ENCODE results near the gene LMNA. TPM values are rescaled to one million over a fixed set of nuclear protein-coding genes. Genes with fewer than 3 reads are reported as not detected.
A peak's percentile ranks its signal among the peaks of the same experiment; 100 is the strongest.

Gene LMNA
- total RNA-seq, 4 donors from 2014 or later = 371 to 501 (median 419) TPM

DNA sequence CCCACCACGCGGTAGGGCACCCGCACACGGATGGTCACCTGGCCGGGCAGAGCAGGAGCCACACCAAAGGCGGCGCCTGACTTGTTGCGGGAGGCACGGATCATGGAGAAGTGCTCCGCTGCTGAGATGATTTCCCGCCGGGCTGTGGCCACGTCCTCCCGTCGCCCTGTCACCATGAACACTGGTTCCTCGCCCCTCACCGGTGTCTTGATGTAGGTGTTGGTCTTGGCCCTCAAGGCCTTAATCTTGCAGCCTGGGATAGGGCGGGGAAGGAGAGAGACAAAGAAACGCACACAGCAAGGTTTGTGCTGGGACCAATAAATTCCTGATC, 37.1 kb upstream of the LMNA start:
- WGBS, 2 donors = 83 to 90% methylated on average over 8 to 18 of the region's 19 CpGs
- DNase-seq (ENCODE audit: low spot score in 2 of 2) = no peak
- Histone ChIP-seq H3K27me3 (no peaks in the 10 kb centered on the region), H3K36me3 (no peaks in the 10 kb centered on the region), H3K4me3 (no peak overlapping the region), H3K27ac (peak overlapping the region in 1 of 4 donors; percentile 69), H3K9me3 (no peaks in the 10 kb centered on the region), H3K4me1 (peaks cover 0 to 41% (median 10%) of the 10 kb centered on the region in 4 donors)
- no peak for TF ChIP-seq EP300 (IDR thresholded peaks at IDR 0.05)
- TF ChIP-seq, protein P1, sequence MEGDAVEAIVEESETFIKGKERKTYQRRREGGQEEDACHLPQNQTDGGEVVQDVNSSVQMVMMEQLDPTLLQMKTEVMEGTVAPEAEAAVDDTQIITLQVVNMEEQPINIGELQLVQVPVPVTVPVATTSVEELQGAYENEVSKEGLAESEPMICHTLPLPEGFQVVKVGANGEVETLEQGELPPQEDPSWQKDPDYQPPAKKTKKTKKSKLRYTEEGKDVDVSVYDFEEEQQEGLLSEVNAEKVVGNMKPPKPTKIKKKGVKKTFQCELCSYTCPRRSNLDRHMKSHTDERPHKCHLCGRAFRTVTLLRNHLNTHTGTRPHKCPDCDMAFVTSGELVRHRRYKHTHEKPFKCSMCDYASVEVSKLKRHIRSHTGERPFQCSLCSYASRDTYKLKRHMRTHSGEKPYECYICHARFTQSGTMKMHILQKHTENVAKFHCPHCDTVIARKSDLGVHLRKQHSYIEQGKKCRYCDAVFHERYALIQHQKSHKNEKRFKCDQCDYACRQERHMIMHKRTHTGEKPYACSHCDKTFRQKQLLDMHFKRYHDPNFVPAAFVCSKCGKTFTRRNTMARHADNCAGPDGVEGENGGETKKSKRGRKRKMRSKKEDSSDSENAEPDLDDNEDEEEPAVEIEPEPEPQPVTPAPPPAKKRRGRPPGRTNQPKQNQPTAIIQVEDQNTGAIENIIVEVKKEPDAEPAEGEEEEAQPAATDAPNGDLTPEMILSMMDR (IDR thresholded peaks at IDR 0.05) = no peak
- TF ChIP-seq POLR2A (IDR thresholded peaks at IDR 0.05) = no peak

DNA sequence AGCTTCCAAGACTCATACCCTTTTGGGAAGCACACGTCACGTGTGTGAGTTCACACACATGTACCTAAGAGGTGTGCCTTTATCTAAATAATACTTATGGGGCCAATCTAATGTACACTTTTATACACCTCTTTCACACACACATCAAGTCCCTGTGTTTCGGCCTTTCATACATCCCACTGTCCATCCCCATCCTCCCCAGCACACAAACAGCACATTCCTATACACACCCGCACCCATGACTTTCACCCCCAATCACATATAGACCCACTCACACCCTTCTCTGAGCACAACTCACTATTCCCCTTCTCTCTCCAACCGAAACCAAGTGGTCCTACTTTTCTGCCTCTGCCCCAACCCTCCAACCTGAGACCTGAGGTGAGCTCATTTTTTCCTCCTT, 35.8 kb upstream of the LMNA start:
- no peak for DNase-seq (ENCODE audit: low spot score in 2 of 2)
- TF ChIP-seq EP300 (IDR thresholded peaks at IDR 0.05) = no peak
- TF ChIP-seq, protein P1 (IDR thresholded peaks at IDR 0.05) = no peak
- no peak for TF ChIP-seq POLR2A (IDR thresholded peaks at IDR 0.05)
- no peak overlapping the region for H3K27ac ChIP-seq
- no peaks in the 10 kb centered on the region for H3K9me3 ChIP-seq
- no peaks in the 10 kb centered on the region for H3K27me3 ChIP-seq
- peaks cover 0 to 50% (median 13%) of the 10 kb centered on the region in 4 donors for H3K4me1 ChIP-seq
- H3K36me3 ChIP-seq = no peaks in the 10 kb centered on the region
- 89 to 92% methylated on average over 5 of the region's 5 CpGs for WGBS, 2 donors
- H3K4me3 ChIP-seq = no peak overlapping the region

DNA sequence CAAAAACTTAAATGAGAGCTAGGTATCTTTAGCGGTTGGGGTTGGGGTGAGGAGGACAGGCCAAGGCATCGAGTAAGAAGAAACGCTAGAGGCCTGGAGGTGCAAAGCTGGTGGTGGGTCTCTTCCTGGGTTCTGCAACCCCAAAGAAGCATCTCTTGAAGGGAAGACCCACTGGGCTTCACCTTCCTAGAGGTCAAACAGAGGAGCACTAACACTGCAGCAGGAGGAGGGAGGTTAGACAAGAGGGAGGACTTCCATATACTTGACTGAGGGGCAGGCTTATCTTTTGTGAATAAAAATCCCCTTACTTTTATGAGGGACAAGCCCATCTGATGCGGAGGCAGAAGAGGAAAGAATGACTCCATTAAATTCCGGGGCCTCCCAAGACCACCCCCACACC, 34.7 kb upstream of the LMNA start:
- Histone ChIP-seq H3K4me3 (no peak overlapping the region), H3K27ac (no peak overlapping the region), H3K4me1 (peaks cover 0 to 48% (median 13%) of the 10 kb centered on the region in 4 donors), H3K9me3 (no peaks in the 10 kb centered on the region), H3K36me3 (no peaks in the 10 kb centered on the region), H3K27me3 (no peaks in the 10 kb centered on the region)
- 70 to 76% methylated on average over 5 of the region's 5 CpGs for WGBS, 2 donors
- no peak for DNase-seq (ENCODE audit: low spot score in 2 of 2)
- TF ChIP-seq POLR2A (IDR thresholded peaks at IDR 0.05) (no peak), EP300 (IDR thresholded peaks at IDR 0.05) (no peak)
- TF ChIP-seq, protein P1 (IDR thresholded peaks at IDR 0.05) = no peak

DNA sequence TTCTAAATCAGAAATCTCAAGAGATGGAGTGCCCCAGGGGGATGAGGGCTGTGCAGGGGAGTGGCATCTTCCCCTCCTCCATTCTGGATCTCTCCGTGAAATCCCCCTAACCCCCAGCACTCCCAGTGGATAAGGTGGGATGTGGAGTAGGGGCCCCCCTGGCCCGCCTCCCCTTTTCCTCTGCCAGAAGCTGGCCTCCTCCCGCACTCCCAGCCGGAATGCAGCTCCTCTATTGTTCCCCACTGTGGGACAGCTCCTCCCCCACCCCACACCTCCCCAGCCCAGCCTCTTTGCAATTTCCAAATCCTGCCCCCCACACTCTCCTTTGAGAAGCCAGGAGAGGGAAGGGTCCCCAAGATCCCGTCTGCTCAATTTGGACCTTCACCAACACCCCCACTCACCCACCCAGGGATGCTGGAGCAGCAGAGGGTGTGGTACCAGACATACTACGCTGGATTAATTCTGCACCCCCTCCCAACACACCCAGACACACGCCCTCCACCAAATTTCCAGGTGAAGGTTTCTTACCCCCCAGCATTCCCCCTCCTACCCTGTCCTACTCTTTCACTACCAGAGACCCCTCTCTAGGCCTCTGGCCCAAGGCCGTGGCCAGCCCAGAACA, 34.2 kb upstream of the LMNA start:
- Histone ChIP-seq H3K27me3 (no peaks in the 10 kb centered on the region), H3K9me3 (no peaks in the 10 kb centered on the region), H3K36me3 (no peaks in the 10 kb centered on the region), H3K27ac (no peak overlapping the region), H3K4me1 (peaks cover 0 to 42% (median 13%) of the 10 kb centered on the region in 4 donors), H3K4me3 (no peak overlapping the region)
- DNase-seq (ENCODE audit: low spot score in 2 of 2) = no peak
- TF ChIP-seq POLR2A (IDR thresholded peaks at IDR 0.05) (no peak), EP300 (IDR thresholded peaks at IDR 0.05) (no peak)
- TF ChIP-seq, protein P1 (IDR thresholded peaks at IDR 0.05) = no peak
- WGBS, 2 donors = 37 to 52% methylated on average over 8 of the region's 8 CpGs

DNA sequence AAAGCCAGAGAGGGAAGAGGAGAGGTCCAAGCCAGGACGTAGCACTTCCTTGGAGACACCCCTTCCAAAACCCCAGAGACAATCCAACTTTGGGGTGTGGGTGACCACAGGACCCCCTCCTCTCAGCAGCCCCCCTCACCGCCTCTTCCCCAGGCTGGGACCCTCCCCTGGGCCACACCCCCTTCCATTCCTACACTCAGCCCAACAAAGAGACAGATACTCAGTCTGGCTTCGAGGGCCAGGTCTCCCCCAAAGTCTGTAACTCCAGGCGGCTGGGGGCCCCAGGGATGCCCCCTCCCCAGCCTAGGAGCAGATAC, 33.7 kb upstream of the LMNA start:
- peaks cover 0 to 37% (median 12%) of the 10 kb centered on the region in 4 donors for H3K4me1 ChIP-seq
- H3K36me3 ChIP-seq = no peaks in the 10 kb centered on the region
- WGBS, 2 donors = 36 to 51% methylated on average over 4 of the region's 4 CpGs
- H3K9me3 ChIP-seq = no peaks in the 10 kb centered on the region
- H3K27me3 ChIP-seq = no peaks in the 10 kb centered on the region
- peak overlapping the region in 1 of 4 donors; percentile 18 for H3K27ac ChIP-seq
- no peak overlapping the region for H3K4me3 ChIP-seq
- DNase-seq (ENCODE audit: low spot score in 2 of 2) = no peak
- TF ChIP-seq POLR2A (IDR thresholded peaks at IDR 0.05) = no peak
- TF ChIP-seq, protein P1 (IDR thresholded peaks at IDR 0.05) = no peak
- TF ChIP-seq EP300 (IDR thresholded peaks at IDR 0.05) = no peak
